GM18520 (cell line): ENCODE data around the gene DYNC2I2.
"Not testable (repeated sequence)": the region's sequence is repeated elsewhere in the genome, so short reads cannot be mapped to it uniquely, and the experiment has no call there.

Source experiments
- ATAC-seq: cut with Tn5 transposase; IDR thresholded peaks from one replicate; pipeline ENCODE4 v1.9.1; 2021; ENCODE audit not compliant: unreplicated experiment

The DYNC2I2 gene

DNA sequence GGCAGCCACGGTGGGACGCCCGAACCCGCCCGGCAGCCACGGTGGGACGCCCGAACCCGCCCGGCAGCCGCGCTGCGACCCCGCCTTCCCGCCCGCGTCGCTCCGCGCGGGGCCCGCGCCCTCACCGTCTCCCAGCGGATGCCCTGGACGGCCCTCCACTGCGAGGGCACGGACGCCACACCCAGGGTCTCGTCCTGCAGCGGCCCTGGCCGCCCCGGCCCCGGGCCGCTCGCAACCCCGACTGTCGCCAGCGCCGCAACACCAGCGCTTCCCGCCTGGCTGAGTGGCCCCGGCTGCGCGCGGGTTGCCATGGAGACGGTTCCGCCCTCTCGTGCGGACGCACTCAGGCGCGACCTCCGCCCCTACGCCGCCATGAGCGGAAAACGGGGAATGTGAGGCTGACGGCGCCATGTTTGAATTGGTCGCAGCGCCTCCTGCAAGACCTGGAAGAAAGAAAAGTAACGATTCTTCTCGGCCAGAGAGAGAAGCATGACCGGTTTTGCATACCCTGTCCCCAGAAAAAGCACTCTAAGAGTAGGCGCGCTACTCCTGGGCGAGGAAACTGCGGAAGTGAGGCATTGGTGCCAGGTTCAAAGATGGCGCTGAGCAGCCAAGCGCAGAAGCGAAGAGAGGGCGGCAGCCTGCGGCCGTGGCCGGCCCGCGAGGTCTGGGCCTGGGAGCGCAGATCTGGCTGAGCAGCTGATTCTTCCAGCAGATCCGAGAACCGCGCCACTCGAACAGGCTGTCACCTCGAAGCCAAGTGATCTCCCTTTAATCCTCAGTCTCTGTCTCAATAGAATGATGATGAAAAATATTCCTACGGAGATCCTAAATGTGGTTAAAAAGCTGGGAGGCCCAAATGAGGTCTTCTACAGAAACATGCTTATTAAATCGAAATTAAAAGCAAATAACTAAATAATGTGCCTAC lies at the start of gene DYNC2I2:
DYNC2I2 (minus strand) TSS at position 432 of the 928 bp plus-strand sequence; CDS start at position 311, 121 bp downstream.
- ATAC-seq = peak; percentile 67

DNA sequence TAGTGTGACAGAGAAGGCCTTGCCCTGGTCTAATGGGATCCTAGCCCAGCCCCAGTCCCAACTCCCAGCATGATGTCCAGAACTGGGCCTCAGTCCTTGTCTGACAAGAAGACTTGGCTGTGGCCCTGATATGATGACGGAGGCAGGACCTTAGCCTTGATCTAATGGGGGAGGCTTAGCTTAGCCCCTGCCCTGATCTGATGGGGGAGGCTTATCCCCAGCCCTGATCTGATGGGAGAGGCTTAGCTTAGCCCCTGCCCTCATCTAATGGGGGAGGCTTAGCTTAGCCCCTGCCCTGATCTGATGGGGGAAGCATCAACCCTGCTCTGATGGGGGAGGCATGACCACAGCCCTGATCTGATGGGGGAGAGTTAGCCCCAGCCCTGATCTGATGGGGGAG lies 49.4 kb upstream of the DYNC2I2 start:
- no peak for ATAC-seq

DNA sequence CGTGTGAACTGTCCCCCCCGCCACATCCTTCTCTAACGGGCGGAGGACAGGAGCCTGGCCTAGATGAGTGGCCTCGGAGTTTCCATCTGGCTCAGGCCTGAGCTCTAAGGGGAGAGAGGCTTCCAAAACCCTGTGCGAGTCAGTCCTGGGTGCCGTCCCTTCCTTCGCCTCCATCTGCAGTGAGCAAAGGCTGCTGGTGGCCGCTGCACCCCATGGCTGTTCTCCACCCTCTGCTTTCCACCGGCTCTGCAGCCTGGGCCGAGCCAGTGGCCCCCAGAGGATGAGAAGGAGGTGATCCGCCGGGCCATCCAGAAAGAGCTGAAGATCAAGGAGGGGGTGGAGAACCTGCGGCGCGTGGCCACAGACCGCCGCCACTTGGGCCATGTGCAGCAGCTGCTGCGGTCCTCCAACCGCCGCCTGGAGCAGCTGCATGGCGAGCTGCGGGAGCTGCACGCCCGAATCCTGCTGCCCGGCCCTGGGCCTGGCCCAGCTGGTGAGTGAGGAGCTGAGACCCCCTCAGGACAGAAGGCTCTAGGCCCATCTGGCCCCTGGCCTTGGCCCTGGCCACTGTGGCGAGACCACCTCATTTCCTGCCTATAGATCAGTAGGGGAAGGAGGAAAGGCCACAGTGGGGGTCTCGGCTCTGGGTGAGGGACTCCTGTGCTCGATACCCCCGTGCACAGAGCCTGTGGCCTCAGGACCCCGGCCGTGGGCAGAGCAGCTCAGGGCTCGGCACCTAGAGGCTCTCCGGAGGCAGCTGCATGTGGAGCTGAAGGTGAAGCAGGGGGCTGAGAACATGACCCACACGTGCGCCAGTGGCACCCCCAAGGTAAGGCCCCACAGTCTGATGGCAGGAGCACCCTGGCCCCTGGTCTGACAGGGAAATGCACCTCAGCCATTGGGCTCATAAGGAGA lies 48.7 kb upstream of the DYNC2I2 start:
- no peak for ATAC-seq

DNA sequence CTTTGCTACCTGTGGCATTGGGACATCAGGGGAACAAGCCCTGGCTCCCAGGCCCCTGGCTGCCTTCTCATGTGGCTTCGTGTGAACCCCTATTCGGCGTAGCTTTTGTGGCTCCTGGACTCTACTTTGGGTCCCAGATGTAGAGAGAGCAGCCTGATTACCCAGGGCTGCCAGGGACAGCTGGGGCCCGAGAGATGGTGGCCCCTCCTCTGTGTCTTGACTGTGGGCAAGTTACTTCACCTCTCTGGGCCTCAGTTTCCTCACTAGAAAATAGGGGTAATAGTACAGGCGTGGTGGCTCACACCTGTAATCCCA lies 47.7 kb upstream of the DYNC2I2 start:
- no peak for ATAC-seq

DNA sequence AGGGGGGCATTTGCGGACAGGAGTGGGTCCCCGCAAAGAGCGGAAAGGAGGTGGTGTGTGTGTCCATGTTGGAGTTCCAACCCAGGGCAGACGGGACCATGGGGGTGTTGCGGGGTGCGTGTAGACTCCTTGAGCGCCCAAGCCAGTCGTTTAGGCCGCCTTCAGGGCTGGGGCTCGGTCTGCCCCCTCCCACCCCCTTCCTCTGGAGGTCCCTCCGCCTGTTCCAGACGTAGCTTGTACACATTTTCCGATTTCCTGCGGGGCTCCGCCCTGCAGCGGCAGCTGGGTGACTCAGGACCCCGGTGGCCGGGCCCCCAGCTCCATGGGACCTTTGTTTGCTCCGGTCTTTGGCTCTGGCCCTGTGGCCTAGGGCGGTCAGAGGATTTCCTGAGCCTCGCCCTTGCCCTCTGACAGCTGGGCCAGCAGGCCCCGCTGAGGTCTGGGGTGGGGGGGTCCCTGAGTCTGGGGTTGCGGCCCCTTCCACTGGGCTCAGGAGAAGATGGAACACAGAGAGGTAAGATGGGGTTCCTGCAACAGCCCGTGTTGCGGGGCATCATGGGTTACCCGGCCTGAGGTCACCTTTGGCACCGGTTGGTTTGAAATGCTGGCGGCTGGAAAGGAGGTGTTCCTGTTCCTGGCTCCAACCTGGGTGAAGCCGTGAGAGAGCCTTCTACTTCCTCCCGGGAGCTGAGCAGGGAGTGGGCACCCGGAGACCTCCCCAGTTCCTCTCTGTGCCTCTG lies 47.1 kb upstream of the DYNC2I2 start:
- ATAC-seq = no peak

DNA sequence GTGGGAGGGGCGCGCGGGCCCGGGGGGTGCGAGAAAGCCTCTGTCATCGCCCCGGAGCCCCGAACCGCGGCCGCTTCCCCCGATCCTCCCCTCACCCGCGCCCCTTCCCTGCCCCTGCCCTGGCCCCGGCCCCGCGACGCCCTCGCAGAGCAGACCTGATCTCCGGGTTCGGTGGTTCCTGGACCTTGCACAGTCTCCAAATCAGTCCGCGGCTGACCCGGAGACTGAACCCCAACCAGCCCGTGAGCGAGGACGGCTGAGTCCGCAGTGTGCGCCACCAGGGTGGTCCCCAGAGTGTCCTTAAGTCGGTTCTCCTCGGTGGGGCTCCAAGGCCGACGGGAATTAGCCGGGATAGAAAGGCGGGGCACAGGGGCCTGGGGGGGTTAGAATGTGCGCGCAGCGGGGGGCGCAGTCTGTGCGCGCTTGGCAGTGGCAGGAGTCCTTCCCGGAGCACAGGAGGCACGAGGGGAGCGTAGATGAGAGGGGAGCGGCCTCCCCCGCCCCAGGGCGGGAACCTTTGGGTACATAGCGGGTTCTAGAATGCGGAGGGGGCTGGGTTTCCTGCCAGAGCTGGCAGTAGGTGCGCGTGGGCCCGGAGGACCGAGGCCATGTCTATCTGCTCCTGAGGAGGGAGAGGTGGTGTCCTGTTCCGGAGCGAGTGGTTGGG lies 46.4 kb upstream of the DYNC2I2 start:
- ATAC-seq = no peak

DNA sequence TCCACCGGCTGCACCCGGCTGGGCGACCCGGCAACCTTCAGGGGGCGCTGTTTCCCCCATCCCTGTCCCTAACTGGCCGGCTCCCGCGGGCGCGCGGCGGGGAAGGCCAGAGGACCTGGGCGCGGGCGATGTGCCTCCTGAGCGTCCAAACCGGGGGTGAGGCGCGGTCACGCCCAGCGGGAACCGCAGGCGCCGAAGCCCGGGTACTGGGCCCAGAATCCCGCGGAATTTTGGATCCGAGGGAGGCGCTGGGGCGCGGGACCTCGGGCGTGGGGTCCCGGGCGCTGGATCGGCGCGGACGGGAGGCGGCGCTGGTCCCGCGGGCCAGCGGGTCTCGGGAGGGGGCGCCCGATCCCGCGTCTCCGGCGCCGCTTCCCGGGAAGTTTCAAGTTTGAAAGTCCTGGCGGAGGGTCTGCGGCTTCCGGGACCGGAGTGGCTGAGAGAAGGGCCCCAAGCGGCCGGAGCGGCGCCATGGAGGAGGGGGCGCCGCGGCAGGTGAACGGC lies 45.9 kb upstream of the DYNC2I2 start, which contains the start of gene PKN3:
PKN3 (plus strand) TSS at position 59 of the 504 bp plus-strand sequence; CDS start at position 472, 413 bp downstream.
- ATAC-seq = peak; percentile 51

DNA sequence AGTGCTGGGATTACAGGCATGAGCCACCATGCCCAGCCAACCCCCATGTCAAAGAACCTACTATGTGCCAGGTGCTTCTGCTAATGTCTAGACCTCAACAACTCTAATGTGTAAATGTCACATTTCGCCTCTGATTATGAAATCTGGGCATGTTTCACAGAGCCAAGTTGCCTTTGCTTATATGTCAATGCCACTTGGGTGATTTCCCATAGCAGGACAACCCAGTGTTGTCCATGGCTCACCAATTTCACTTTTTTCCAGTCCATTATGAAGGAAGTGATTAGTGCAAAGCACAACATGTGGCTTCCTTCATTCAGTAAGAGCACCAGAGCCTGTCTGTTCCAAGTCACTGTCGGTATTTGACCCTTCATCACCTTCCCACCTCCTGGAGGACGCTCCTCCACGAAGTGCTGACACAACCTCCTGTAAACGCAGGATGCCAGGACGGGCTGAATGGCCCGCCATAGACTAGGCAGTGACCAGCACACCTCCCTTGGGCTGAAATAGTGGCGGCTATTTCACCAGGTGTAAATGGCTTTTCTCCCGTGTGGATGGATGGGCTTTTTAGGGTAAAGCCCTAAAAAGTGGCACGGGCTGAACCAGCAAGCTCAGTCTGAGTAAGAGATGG lies 44.7 kb upstream of the DYNC2I2 start:
- ATAC-seq = no peak

DNA sequence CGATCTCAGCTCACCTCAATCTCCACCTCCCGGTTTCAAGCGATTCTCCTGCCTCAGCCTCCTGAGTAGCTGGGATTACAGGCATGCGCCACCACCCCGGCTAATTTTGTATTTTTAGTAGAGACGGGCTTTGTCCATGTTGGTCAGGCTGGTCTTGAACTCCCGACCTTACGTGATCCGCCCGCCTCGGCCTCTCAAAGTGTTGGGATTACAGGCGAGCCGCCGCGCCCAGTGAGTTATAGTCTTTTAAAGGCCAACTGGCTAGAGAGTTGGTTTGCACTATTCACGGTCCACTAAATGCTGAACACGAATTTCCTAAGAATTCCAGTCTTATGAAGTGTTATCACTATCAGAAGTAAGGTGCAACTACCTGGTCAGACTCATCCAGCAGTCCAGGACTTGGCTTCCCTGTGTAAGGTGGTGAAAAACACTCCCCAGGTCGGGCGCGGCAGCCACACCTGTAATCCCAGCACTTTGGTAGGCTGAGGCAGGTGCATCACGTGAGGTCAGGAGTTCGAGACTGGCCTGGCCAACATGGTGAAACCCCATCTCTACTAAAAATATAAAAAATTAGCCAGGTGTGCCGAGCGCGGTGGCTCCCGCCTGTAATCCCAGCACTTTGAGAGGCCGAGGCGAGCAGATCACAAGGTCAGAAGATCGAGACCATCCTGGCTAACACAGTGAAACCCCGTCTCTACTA lies 42.6 kb upstream of the DYNC2I2 start:
- ATAC-seq = not testable (repeated sequence)

DNA sequence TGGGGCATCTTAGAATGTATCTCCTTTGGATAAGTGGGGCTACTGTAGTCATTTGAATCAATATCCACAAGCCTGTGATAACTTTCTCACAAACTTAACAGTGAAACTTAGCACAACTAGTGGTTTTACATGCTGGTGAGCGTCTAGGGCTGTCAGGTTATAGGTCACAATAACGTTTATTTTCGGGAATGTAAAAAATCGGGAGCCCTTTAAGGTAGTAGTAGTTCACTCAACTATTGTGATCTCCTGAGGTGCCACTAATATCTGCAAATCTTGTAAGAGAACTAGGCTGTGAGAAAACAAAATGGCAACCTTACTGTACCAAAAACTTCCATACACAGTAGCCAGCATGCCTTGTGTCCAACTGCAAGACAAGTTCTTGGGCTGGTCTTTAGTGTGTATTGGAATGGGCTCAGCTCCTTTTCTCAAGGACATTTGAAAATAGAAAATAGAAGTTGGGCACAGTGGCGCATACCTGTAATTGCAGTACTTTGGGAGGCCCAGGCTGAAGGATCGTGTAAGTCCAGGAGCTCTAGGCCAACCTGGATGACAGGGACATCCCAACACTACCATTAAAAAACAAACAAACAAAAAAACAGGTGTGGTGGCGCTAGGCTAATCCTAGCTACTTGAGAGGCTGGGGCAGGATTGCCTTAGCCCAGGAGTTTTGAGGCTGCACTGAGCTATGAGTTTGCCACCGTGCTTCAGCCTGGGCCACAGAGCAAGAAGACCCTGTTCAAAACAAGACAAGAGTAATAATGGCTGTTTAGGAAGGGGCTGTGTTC lies 40.5 kb upstream of the DYNC2I2 start:
- no peak for ATAC-seq

DNA sequence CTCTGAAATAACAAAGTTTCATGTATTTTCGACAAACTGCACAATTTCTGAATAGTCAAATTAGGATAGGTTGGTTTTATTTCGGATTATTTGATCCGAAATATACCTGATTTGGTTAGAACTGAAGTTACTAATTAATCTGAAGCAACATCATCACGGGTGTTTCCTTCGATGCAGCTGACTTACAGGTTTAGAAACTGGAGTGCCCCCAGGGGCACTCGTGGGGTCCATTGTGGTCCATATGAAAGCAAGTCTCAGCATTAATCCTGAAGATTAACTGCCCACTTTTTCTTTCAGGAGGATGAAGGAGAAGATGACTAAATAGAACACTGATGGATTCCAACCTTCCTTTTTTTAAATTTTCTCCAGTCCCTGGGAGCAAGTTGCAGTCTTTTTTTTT lies 37.7 kb upstream of the DYNC2I2 start:
- no peak for ATAC-seq

DNA sequence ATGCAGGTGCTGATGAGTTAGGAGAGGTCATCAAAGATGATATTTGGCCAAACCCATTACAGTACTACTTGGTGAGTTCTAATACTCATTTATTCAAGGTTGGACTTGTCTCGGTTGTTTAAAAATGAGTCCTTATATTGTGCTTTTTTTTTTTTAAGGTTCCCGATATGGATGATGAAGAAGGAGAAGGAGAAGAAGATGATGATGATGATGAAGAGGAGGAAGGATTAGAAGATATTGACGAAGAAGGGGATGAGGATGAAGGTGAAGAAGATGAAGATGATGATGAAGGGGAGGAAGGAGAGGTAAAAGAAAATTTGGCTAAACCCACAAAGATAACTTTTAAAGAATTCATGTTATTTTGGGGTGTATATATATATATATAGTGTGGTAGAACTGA lies 37.1 kb upstream of the DYNC2I2 start:
- ATAC-seq = not testable (repeated sequence)

DNA sequence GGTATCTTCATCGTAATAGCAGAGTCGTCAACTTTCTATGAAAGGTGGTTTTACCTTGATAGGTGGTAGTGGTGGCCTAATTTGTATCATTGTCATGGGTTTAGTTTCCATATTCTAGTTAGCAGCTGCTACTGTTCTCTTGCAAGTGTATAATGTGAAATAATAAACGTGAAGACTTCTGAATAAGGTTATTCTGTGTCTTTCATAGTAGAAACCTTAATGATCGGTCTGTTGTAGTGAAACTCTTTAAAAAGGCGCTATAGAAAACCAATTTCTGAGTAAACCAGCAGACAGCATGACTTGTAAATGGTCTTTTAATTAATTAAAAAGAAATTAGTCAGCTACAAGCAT lies 34.0 kb upstream of the DYNC2I2 start:
- no peak for ATAC-seq

DNA sequence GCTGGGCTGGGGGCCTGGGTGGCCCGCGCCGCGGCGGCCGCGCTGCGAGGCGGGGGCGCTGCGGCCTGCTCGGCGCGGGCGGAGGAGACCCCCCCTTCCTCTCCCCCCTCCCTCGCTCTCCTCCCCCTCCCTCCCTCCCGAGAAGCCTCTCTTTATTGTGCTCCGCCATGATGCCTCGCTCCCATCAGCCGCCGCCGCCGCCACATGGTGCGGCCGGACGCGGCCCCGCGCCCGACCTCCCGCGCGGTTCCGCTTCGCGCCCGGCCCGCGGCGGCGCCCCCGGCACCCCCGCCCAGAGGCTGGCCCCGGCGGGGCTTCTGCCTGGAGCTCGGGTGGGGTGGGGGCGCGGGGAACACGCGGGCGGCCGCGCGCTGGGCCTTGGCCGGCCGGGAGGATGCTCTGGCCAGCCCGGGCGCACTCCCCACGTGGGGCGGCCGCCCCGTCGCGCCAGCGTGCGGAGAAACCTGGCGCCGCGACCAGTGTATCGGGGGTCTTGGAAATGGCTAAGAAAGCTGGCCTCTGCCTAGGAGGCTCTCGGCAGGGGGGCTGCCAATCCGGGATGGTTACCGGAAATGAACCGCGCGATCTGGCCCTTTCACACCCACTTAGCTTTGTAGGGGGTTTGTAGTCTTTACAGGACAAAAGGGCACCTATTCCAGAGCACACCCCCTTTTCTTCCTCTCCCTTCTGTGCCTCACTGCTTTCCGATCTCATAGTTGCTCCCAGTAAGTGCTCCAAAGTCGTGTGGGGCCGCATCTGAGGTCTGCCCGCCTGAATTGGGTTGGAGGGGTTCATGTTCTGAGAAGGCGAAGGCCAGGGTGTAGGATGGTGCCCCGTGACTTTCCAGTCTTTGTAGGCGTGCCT lies 33.4 kb upstream of the DYNC2I2 start:
- ATAC-seq = no peak

DNA sequence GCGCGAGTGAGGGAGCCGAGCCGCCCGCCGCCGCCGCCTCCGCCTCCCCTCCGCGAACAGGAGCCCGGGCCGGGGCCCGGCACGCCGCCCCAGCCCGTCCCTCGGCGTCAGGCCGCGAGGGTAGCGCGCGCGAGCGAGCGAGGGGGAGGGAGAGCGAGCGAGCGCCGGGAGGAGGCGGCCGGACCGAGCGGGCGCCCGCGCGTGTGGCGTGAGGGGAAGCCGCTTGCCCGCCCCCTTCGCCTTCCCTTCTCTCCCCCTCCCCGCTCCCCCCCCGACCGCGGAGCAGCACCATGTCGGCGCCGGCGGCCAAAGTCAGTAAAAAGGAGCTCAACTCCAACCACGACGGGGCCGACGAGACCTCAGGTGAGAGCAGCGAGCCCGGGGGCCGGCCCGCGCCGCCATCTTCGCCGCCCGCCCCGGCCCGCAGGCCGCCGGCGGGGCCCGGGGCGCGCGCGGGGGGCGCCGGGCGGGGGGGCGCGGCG lies 32.7 kb upstream of the DYNC2I2 start:
- no peak for ATAC-seq

DNA sequence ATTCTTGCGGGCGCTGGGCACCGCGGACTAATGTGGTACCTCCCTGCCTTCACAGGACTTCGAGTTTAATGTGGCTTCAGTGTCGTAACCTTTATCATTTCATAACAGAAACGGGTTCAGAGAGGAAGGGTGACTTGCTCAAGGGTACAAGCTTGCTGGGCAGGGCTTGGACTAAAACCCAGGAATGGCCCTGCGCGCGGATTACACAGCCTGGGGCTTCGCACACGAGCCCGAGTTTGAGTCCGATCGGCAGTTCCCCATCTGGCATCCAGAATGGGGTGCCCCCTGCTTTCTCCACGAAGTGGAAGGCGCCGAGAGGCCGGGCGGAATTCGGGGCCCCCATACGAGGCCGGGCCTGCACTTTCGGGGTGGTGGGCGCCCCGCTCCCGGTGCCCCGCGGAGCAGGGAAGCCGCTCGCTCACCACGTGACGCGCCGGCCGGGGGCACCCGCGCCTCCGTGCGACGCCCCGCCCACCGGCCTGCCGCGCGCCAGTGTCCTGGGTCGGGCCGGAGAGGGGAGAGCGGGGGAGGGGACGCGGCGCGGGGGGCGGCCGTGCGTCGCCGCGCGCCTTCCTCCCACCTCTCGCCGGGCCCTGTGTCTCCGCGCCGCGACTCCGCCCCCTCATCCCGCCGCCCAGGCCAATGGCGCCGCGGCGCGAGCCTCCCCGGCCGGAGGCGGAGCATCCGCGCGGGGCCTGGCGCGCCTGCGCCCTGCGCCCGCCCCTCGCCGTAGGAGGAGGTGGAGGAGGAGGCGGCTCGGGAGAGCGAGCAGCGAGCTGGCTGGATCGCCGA lies 32.0 kb upstream of the DYNC2I2 start, which contains the start of gene SET:
SET (plus strand) TSS at position 722 of the 792 bp plus-strand sequence. CDS start 361 bp downstream, outside the sequence.
- ATAC-seq = peak; percentile 77
